ENCODE measurements around the gene PRDM5.

GRCh38 chr4:120672076-120672475 is 250.4 kb downstream of the PRDM5 start:
- TF ChIP-seq MXI1 (IDR thresholded peaks at IDR 0.05; ENCODE audit: low read depth, low read length) = no peak
- no peak for TF ChIP-seq EP300 (IDR thresholded peaks at IDR 0.05; ENCODE audit: borderline replicate concordance in 1 of 2, control insufficient read depth in 1 of 2, low read depth in 2 of 2, low read length in 2 of 2)
